DND-41 (cell line): ENCODE measurements around the gene SLC2A1.

Source experiments
- ATAC-seq: fragments of 200-7000 bp; cut with Tn5 transposase; 3 replicates; pipeline ENCODE4 v1.9.1; 2021; ENCODE audit warnings: low read depth; ENCODE audit not compliant: insufficient read depth
- DNase-seq: peaks from one replicate; pipeline ENCODE4 v3.0.0-alpha.2; 2020
- H2AFZ ChIP-seq: 2 replicates; pipeline ENCODE4 v1.6.0; 2012; ENCODE audit warnings: low read depth, low read length
- H3K27ac ChIP-seq: 2 replicates; pipeline ENCODE4 v1.5.1; 2012; ENCODE audit warnings: low read length, inconsistent platforms
- H3K27me3 ChIP-seq: fragments of 200-600 bp; sonication (generic); 2 replicates; pipeline ENCODE4 v1.6.0; 2012; ENCODE audit warnings: low read length, mild to moderate bottlenecking, inconsistent platforms; ENCODE audit not compliant: insufficient read depth, poor library complexity
- H3K36me3 ChIP-seq: 2 replicates; pipeline ENCODE4 v1.5.1; 2012; ENCODE audit warnings: low read length, inconsistent platforms; ENCODE audit not compliant: insufficient read depth
- H3K4me1 ChIP-seq: 2 replicates; pipeline ENCODE4 v1.5.1; 2012; ENCODE audit warnings: mild to moderate bottlenecking, low read length; ENCODE audit not compliant: insufficient read depth
- H3K4me2 ChIP-seq: 2 replicates; pipeline ENCODE4 v1.6.0; 2012; ENCODE audit warnings: mild to moderate bottlenecking, moderate library complexity, low read length, inconsistent platforms; ENCODE audit not compliant: insufficient read depth
- H3K4me3 ChIP-seq, 2 experiments: fragments of 200-600 bp in 1 of 2; shearing (Covaris generic) in 1 of 2; 2 replicates each; pipeline ENCODE4 v1.5.1; 2012 to 2016; ENCODE audit warnings: inconsistent platforms in 2 of 2, low read length in 2 of 2, mild to moderate bottlenecking in 2 of 2, low read depth in 1 of 2, moderate library complexity in 1 of 2
- H3K79me2 ChIP-seq: 2 replicates; pipeline ENCODE4 v1.6.0; 2012; ENCODE audit warnings: low read length, inconsistent platforms; ENCODE audit not compliant: insufficient read depth
- H3K9ac ChIP-seq: 2 replicates; pipeline ENCODE4 v1.6.0; 2012; ENCODE audit warnings: low read depth, mild to moderate bottlenecking, inconsistent platforms, low read length, moderate library complexity
- H3K9me3 ChIP-seq: 2 replicates; pipeline ENCODE4 v1.5.1; 2012; ENCODE audit warnings: low read length, moderate library complexity, mild to moderate bottlenecking, inconsistent platforms; ENCODE audit not compliant: insufficient read depth, severe bottlenecking
- H4K20me1 ChIP-seq: 2 replicates; pipeline ENCODE4 v1.6.0; 2012; ENCODE audit warnings: low read length; ENCODE audit not compliant: insufficient read depth
- EZH2 ChIP-seq: IDR thresholded peaks from 3 replicates; pipeline ENCODE4 v1.6.1; 2012; ENCODE audit warnings: borderline replicate concordance, low read depth, mild to moderate bottlenecking, moderate library complexity, low read length, inconsistent platforms; ENCODE audit not compliant: severe bottlenecking
- TF ChIP-seq, protein P1 (sequence below): IDR thresholded peaks from 2 replicates; pipeline ENCODE4 v1.5.1; 2012; ENCODE audit warnings: borderline replicate concordance, low read length, moderate library complexity, mild to moderate bottlenecking; ENCODE audit not compliant: poor library complexity, severe bottlenecking; ENCODE audit errors: extremely low read depth

Gene SLC2A1

DNA sequence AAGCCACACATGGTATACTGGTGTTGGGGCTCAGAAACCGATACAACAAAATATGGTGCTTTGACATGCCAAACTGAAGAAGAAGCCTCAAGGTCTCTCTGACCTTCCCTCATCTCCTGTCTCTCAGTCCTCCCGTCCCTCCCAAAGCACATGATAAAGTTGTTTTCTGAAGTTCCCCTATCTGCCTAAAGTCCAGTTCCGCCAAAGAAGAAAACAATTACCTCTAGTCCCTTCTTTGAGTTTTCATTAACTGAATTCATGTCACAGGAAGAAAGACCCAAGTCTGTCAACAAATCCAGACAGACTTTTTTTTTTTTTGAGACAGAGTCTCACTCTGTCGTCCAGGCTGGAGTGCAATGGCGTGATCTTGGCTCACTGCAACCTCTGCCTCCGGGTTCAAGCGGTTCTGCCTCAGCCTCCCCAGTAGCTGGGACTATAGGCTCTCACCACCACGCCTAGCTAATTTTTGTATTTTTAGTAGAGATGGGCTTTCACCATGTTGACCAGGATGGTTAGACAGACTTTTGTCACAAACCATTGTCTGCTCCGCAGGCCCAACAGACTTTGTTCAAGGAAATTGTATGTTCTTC, 32.2 kb upstream of the SLC2A1 start:
- TF ChIP-seq, protein P1, sequence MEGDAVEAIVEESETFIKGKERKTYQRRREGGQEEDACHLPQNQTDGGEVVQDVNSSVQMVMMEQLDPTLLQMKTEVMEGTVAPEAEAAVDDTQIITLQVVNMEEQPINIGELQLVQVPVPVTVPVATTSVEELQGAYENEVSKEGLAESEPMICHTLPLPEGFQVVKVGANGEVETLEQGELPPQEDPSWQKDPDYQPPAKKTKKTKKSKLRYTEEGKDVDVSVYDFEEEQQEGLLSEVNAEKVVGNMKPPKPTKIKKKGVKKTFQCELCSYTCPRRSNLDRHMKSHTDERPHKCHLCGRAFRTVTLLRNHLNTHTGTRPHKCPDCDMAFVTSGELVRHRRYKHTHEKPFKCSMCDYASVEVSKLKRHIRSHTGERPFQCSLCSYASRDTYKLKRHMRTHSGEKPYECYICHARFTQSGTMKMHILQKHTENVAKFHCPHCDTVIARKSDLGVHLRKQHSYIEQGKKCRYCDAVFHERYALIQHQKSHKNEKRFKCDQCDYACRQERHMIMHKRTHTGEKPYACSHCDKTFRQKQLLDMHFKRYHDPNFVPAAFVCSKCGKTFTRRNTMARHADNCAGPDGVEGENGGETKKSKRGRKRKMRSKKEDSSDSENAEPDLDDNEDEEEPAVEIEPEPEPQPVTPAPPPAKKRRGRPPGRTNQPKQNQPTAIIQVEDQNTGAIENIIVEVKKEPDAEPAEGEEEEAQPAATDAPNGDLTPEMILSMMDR: no peak
- TF ChIP-seq EZH2: no peak
- no peak for ATAC-seq
- no peaks in the 10 kb centered on the region for H3K4me1 ChIP-seq
- H3K36me3 ChIP-seq: no peaks in the 10 kb centered on the region
- DNase-seq: no peak
- H3K4me2 ChIP-seq: no peak overlapping the region
- H3K27me3 ChIP-seq: peaks cover 6% of the 10 kb centered on the region
- H3K9me3 ChIP-seq: no peaks in the 10 kb centered on the region
- no peaks in the 10 kb centered on the region for H3K79me2 ChIP-seq
- no peaks in the 10 kb centered on the region for H4K20me1 ChIP-seq
- H3K9ac ChIP-seq: no peak overlapping the region
- no peak overlapping the region for H2AFZ ChIP-seq
- no peak overlapping the region for H3K4me3 ChIP-seq
- no peak overlapping the region for H3K27ac ChIP-seq

DNA sequence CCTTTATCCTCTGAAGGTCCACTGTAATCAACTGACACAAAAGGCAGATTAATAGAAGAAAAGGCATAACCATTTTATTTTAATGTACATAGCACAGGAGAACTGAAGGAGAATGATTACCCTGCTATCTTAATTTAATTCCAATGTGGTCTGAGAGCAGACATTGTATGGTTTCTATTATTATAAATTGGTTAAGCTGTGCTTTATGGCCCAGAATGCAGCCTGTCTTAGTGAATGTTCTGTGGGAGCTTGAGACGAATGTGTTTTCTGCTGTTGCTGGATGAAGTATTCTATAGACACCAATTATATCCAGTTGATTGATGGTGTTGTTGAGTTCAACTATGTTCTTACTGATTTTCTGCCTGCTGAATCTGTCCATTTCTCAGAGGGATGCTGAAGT, 25.0 kb upstream of the SLC2A1 start:
- no peak for DNase-seq
- Histone ChIP-seq H3K9me3 (no peaks in the 10 kb centered on the region), H3K4me2 (no peak overlapping the region), H4K20me1 (no peaks in the 10 kb centered on the region; the same call in 1 of the 2 replicates), H3K36me3 (no peaks in the 10 kb centered on the region), H2AFZ (no peak overlapping the region), H3K79me2 (no peaks in the 10 kb centered on the region), H3K4me1 (no peaks in the 10 kb centered on the region), H3K27ac (no peak overlapping the region), H3K9ac (no peak overlapping the region), H3K4me3 (no peak overlapping the region), H3K27me3 (peaks cover 13% of the 10 kb centered on the region)
- no peak for ATAC-seq
- TF ChIP-seq, protein P1: no peak
- no peak for TF ChIP-seq EZH2

DNA sequence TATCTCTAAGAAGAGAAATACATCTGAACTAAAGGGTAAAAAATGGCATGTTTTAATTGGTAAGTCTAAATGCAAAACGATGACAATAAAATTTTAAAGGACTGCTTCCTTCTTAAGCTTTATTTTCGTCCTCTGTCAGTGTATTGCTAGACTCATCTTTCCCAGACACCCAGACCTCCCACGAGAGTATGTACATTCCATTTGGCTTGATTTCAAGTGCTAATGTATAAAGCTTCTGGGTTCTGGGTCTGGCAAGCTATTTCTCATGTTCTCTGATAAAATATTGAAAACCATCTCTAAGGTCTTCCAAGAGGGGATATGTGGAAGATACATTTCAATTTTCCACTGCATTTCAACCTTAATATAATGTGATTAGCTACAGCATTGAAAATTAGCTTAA, 24.6 kb upstream of the SLC2A1 start:
- Histone ChIP-seq H3K9me3 (no peaks in the 10 kb centered on the region), H3K9ac (no peak overlapping the region), H3K79me2 (no peaks in the 10 kb centered on the region), H3K36me3 (no peaks in the 10 kb centered on the region), H3K27ac (no peak overlapping the region), H2AFZ (no peak overlapping the region), H3K4me1 (no peaks in the 10 kb centered on the region), H3K4me2 (no peak overlapping the region), H4K20me1 (no peaks in the 10 kb centered on the region; the same call in 1 of the 2 replicates), H3K27me3 (peaks cover 13% of the 10 kb centered on the region), H3K4me3 (no peak overlapping the region)
- DNase-seq (no peak), ATAC-seq (no peak)
- TF ChIP-seq, protein P1: no peak
- no peak for TF ChIP-seq EZH2
